ENCODE results near the gene CNPY1. TPM values are rescaled to one million over a fixed set of nuclear protein-coding genes. Genes with fewer than 3 reads are reported as not detected.

The CNPY1 gene
- total RNA-seq, 2 experiments from 2014 or later = not detected

DNA sequence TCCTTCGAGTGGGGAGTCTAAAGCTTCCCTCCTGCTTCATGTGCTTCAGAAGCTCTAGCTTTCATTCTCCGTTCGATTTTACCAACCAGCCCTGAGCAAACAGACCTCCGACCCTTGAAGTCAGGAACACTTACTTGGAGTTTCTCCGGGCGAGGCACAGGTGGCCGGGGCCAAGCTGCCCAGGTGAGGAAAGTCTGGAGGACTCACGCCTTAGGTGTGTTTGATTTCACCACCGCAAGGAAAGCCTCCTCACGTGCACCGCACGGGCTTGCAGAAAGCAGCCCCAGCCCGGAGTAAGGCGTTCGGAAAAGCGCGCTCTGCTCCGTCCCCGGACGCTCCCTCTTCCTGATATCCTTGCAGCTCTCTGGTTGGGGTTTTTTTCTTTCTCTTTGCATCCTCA, 30.1 kb upstream of the CNPY1 start:
- ChIA-PET CTCF (interaction anchor here (0.6 to 1.8 kb wide), 2 partner anchors 22 to 1453 kb away, joined by 3 to 4 read pairs; no protein-coding TSS in a partner anchor), POLR2A (no interaction called here)
- peaks cover 2% of the 10 kb centered on the region for H3K4me1 Mint-ChIP-seq (ENCODE audit: low read depth)
- no peak for DNase-seq
- ATAC-seq = no peak
- H3K27ac Mint-ChIP-seq = no peak overlapping the region
- no peak overlapping the region for H3K4me3 Mint-ChIP-seq
- H3K27me3 Mint-ChIP-seq (ENCODE audit: low read depth) = no peaks in the 10 kb centered on the region
- no peaks in the 10 kb centered on the region for H3K36me3 Mint-ChIP-seq (ENCODE audit: low read depth)
- H3K9me3 Mint-ChIP-seq (ENCODE audit: insufficient read depth) = no peaks in the 10 kb centered on the region

DNA sequence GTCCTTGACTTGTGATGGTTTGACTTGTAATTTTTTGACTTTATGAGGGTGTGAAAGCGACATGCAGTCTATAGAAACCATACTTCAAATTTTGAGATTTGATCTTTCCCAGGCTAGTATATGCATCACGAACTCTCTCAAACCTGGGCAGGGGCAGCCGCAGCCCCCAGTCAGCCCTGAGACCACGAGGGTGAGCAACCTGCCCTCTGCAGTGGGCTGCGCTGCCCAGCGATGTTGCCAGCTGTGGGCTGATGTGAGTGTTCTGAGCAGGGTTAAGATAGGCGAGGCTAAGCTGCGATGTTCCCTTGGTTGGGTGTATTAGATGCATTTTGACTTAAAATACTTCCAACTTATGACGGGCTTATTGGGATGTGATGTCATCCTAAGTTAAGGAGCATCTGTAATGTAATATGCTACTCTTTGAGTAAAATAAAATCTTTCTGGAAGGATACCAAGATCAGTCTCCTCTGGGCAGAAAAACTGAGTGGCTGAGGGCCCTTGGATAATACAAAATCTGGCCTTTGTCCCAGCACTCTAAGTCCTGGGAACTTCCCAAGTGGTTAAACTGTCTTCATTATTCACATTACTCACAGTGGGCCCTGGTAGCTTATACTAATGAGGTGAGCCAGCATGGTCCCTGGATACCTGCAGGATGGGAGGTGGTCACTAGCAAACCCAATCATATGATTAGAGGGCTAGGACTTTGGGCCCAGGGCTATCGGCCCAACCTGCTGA, 28.4 kb upstream of the CNPY1 start:
- Mint-ChIP-seq H3K36me3 (ENCODE audit: low read depth) (no peaks in the 10 kb centered on the region), H3K27ac (no peak overlapping the region), H3K9me3 (ENCODE audit: insufficient read depth) (no peaks in the 10 kb centered on the region), H3K4me1 (ENCODE audit: low read depth) (peaks cover 2% of the 10 kb centered on the region), H3K4me3 (no peak overlapping the region), H3K27me3 (ENCODE audit: low read depth) (no peaks in the 10 kb centered on the region)
- DNase-seq (no peak), ATAC-seq (no peak)
- CTCF ChIA-PET = interaction anchor here (1.8 kb wide), 1 partner anchor 24 kb away, joined by 4 read pairs; no protein-coding TSS in a partner anchor
- POLR2A ChIA-PET = no interaction called here

DNA sequence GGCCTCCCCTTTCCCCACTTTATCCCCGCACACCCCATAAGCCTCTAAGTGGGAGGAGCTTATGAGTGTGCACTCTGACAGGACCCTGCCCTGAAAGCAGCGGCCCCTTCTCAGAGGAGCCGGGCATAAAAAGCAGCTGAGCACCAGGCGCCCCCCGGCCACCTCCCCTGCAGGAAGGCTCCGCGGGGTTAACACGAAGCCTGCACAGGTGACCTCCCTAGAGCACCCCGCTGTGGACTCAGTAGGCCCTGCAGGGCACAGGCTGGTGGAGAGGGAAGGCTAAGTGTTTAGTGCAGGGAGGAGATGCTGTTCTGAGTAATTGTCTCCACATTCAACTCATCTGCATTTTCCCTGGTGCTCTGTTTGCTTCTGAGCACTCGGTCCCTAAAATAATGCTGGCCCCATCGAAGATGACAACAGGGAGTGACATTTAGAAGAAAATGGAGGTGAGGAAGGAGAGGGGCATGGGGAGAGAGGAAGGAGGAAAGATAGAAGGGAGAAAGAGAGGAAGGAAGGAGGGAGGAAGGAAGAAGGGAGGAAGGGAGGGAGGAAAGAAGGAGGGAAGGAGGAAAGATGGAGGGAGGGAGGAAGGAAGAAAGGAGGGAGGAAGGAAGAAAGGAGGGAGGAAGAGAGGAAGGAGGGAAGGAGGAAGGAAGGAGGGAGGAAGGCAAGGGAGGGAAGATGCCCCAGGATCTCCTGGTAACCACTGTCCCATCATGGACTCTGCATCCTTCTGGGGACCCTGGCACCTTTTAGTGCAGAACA, 25.4 kb upstream of the CNPY1 start:
- no peaks in the 10 kb centered on the region for H3K9me3 Mint-ChIP-seq (ENCODE audit: insufficient read depth)
- H3K36me3 Mint-ChIP-seq (ENCODE audit: low read depth) = no peaks in the 10 kb centered on the region
- DNase-seq = no peak
- H3K4me1 Mint-ChIP-seq (ENCODE audit: low read depth) = no peaks in the 10 kb centered on the region
- H3K4me3 Mint-ChIP-seq = no peak overlapping the region
- POLR2A ChIA-PET = no interaction called here
- no peaks in the 10 kb centered on the region for H3K27me3 Mint-ChIP-seq (ENCODE audit: low read depth)
- ATAC-seq = no peak
- CTCF ChIA-PET = no interaction called here
- H3K27ac Mint-ChIP-seq = no peak overlapping the region

DNA sequence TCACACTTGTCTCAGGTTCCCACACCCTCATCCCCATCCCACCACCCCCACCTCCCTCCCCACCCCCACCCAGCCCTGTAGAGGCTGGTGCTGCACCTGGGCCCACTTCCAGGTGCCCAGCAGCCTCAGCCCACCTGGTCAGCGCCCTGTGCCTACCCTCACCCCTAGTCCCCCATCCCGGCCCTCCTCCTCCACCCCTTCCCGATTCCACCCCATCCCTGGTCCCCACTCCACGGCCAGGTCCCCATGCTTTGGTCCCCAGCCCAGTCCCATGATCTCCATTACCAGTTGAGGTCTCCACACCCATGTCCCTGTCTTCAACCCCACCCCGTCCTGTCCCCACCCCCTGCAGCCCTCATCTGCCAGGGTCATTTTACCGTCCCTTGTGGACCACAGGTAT, 24.6 kb upstream of the CNPY1 start:
- H3K27me3 Mint-ChIP-seq (ENCODE audit: low read depth) = no peaks in the 10 kb centered on the region
- H3K9me3 Mint-ChIP-seq (ENCODE audit: insufficient read depth) = no peaks in the 10 kb centered on the region
- ChIA-PET POLR2A (no interaction called here), CTCF (no interaction called here)
- ATAC-seq (no peak), DNase-seq (no peak)
- no peaks in the 10 kb centered on the region for H3K4me1 Mint-ChIP-seq (ENCODE audit: low read depth)
- H3K4me3 Mint-ChIP-seq = no peak overlapping the region
- no peaks in the 10 kb centered on the region for H3K36me3 Mint-ChIP-seq (ENCODE audit: low read depth)
- H3K27ac Mint-ChIP-seq = no peak overlapping the region

DNA sequence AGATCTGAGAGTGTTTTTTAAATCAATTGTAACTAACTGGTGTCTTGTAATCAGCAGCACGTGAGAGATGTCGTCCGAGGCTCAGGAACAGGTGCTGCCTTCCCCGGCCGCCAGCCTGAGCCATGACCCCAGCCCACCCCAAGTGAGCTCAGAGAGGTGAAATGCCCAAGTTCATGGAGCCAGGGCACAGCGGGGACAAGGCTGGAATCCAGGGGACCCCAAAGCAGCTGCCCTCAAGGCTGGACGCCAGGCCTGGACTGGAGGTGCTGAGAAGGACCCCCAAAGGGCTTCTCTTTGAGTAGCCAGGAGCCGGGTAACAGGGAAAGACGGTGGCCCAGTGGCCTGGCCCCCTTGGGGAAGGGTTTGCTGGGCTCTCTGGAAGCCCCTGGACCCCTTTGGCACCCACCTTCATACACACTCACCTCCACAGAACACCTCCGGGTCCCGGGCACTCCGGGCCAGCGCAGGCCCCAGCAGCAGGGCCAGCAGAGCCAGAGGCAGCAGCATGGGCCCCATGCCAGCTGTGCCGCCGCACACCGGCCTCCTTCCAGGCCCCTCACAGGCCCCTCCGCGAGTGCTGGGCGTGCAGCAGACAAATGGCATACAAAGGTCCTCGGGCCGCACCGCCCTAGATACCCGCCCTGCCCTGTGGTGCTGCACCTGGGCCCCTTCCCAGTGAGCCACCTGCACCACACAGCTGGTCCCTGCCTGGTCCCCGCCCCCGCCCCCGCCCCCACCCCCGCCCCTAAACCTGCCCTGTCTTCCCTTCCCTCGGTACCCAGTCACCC, 24.0 kb upstream of the CNPY1 start:
- Mint-ChIP-seq H3K27me3 (ENCODE audit: low read depth) (no peaks in the 10 kb centered on the region), H3K36me3 (ENCODE audit: low read depth) (no peaks in the 10 kb centered on the region), H3K27ac (no peak overlapping the region), H3K4me3 (no peak overlapping the region), H3K4me1 (ENCODE audit: low read depth) (no peaks in the 10 kb centered on the region), H3K9me3 (ENCODE audit: insufficient read depth) (no peaks in the 10 kb centered on the region)
- POLR2A ChIA-PET = no interaction called here
- CTCF ChIA-PET = no interaction called here
- no peak for ATAC-seq
- DNase-seq = no peak

DNA sequence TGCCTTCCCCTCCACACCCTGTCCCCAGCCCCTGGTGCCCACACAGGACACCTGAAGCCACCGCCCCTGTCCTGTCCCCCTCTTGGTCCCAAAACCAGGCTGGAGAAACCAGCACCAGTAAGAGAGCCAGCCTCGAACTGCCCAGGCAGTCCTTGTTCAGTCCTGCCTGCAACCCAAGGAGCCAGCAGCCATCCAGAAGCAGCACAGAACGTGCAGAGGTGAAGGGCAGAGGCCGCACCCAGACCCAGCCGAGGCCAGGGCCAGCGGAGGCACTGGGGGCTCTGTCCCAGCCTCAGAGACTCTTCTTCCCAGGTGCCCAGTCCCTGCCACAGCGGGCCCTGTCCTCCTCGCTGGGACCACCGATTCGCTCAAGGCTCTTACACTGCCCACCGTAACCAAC, 23.3 kb upstream of the CNPY1 start:
- Mint-ChIP-seq H3K27ac (no peak overlapping the region), H3K9me3 (ENCODE audit: insufficient read depth) (no peaks in the 10 kb centered on the region), H3K4me3 (no peak overlapping the region), H3K36me3 (ENCODE audit: low read depth) (no peaks in the 10 kb centered on the region), H3K27me3 (ENCODE audit: low read depth) (no peaks in the 10 kb centered on the region), H3K4me1 (ENCODE audit: low read depth) (no peaks in the 10 kb centered on the region)
- no peak for DNase-seq
- ChIA-PET CTCF (interaction anchor here (1.5 kb wide), 1 partner anchor 29 kb away, joined by 3 read pairs; no protein-coding TSS in a partner anchor), POLR2A (no interaction called here)
- ATAC-seq = no peak

DNA sequence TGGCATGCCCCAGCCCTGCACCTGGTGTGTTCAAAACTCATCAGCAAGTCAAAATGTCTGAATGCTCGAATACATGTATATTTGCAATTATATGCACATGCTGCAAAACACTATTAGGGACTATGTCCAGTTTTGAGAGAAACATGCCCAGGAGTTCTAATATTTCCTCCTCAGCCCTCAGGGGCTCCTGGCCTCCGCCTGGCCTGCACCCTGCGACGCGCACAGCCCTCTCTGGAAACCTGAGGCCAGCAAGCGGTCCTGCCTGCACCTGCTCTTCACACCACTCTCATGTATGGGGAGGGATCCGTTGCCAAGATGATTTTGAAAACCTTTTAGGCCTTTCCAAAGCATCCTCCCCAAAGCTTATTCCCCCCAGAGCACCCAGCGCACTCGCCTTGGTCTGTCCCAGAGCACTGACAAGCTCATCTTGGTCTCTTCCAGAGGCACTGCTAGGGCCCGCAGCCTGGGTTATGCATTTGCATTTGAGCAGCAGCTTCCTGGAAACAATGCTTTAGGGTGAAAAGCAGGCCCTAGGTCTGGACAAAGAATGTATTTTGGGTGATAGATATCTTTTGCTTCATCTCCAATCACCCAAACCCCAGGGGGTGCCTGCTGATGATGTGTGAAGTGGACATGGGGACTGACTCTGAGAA, 22.6 kb upstream of the CNPY1 start:
- DNase-seq (no peak), ATAC-seq (no peak)
- H3K27me3 Mint-ChIP-seq (ENCODE audit: low read depth) = no peaks in the 10 kb centered on the region
- no peak overlapping the region for H3K27ac Mint-ChIP-seq
- no peaks in the 10 kb centered on the region for H3K9me3 Mint-ChIP-seq (ENCODE audit: insufficient read depth)
- no peaks in the 10 kb centered on the region for H3K36me3 Mint-ChIP-seq (ENCODE audit: low read depth)
- no peak overlapping the region for H3K4me3 Mint-ChIP-seq
- H3K4me1 Mint-ChIP-seq (ENCODE audit: low read depth) = no peaks in the 10 kb centered on the region
- ChIA-PET CTCF (interaction anchor here (1.5 kb wide), 1 partner anchor 30 kb away, joined by 3 read pairs; no protein-coding TSS in a partner anchor), POLR2A (no interaction called here)

DNA sequence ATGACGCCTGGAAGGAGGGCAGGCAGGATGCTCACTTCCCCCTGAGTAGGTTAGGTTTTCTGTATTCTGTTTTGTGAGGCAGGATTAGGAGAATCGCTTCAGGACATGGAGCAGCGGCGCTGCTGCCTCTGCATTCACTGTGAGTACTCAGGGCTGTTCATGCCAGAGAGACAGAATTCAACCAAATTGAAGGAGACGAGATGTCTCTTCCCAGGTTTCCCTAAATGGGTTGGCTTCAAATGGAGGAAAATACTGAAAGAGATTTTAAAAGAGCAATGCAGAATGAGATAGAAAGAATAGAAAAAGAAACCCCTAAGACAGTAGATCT, 21.9 kb upstream of the CNPY1 start:
- no peak overlapping the region for H3K27ac Mint-ChIP-seq
- H3K9me3 Mint-ChIP-seq (ENCODE audit: insufficient read depth) = no peaks in the 10 kb centered on the region
- no peak for DNase-seq
- H3K4me3 Mint-ChIP-seq = no peak overlapping the region
- no peaks in the 10 kb centered on the region for H3K36me3 Mint-ChIP-seq (ENCODE audit: low read depth)
- no peak for ATAC-seq
- H3K27me3 Mint-ChIP-seq (ENCODE audit: low read depth) = no peaks in the 10 kb centered on the region
- H3K4me1 Mint-ChIP-seq (ENCODE audit: low read depth) = no peaks in the 10 kb centered on the region
- CTCF ChIA-PET = interaction anchor here (1.5 kb wide), 1 partner anchor 30 kb away, joined by 3 read pairs; no protein-coding TSS in a partner anchor
- POLR2A ChIA-PET = no interaction called here

DNA sequence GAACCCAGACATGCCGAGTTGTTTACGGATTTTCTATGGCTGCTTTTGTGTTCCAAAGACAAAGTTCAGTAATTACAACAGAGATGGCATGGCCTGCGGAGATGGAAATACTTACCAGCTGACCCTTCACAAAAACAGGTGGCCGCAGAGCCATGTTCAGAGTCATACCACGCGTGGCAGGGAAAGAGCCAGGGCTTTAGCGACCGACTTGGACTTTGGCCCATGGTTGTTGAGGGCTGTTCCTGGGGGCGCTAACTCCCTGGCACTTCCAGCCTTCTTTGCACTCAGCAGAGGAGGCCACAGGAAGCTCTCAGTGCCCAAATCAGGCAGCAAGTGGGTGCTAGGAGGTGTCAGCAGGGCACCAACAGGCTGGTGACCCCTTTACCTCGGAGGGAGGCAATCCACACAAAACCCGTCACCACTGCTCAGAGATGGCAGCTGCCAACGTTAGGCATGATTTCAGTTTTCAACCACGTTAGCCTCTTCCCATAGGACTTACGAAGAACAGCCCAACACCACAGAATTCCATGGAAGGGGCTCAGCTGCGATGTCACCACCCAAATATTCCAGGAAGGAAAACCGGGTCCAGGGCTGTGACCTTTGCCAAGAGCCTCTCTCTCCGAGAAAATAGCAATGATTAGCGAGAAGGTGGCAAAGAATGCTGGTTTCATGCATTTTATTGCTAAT, 21.4 kb upstream of the CNPY1 start:
- Mint-ChIP-seq H3K27ac (no peak overlapping the region), H3K4me1 (ENCODE audit: low read depth) (no peaks in the 10 kb centered on the region), H3K9me3 (ENCODE audit: insufficient read depth) (no peaks in the 10 kb centered on the region), H3K4me3 (no peak overlapping the region), H3K36me3 (ENCODE audit: low read depth) (no peaks in the 10 kb centered on the region), H3K27me3 (ENCODE audit: low read depth) (no peaks in the 10 kb centered on the region)
- ATAC-seq (no peak), DNase-seq (no peak)
- ChIA-PET POLR2A (no interaction called here), CTCF (interaction anchor here (1.5 kb wide), 1 partner anchor 31 kb away, joined by 3 read pairs; no protein-coding TSS in a partner anchor)

DNA sequence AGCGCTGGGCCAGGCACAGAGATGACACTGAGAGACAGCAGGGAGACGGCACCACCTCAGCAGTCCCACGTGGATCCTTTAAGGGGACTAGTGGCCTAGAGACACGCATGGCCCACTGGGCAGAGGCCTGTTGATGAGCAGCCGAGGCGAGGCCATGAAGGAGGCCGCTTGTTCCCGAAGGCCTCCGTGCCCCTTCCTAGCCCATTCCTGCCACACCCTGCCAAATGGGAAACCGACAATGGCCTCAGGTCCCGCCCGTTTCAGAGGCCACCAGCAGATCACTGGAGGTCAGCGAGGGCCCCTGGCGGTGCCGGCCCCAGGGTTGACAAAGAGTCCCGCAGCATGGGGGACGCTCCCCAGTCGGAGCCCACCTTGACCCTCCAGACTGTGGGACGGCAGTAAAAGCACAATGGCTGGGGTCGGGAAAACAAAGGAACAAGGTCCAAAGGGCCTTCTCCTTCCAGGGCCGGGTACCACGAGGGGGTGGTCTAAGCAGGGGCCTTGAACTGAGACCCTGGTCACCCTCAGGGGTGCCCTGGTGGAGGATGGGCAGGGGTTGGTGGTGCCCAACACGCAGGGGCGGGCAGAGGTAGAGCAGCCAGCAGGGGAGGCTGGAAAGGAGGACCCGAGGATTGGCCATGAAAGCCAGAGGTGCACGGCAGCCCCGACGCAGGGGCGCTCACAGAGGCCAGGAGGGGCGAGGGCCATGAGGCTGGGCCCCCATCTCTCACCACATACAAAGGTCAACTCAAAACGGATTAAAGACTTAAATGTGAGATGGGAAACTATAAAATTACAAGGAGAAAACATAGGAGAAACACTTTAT, 19.9 kb upstream of the CNPY1 start:
- CTCF ChIA-PET = no interaction called here
- H3K27ac Mint-ChIP-seq = no peak overlapping the region
- no peaks in the 10 kb centered on the region for H3K36me3 Mint-ChIP-seq (ENCODE audit: low read depth)
- H3K4me1 Mint-ChIP-seq (ENCODE audit: low read depth) = no peaks in the 10 kb centered on the region
- no peaks in the 10 kb centered on the region for H3K9me3 Mint-ChIP-seq (ENCODE audit: insufficient read depth)
- peaks cover 2% of the 10 kb centered on the region for H3K27me3 Mint-ChIP-seq (ENCODE audit: low read depth)
- DNase-seq (no peak), ATAC-seq (no peak)
- no peak overlapping the region for H3K4me3 Mint-ChIP-seq
- POLR2A ChIA-PET = no interaction called here

DNA sequence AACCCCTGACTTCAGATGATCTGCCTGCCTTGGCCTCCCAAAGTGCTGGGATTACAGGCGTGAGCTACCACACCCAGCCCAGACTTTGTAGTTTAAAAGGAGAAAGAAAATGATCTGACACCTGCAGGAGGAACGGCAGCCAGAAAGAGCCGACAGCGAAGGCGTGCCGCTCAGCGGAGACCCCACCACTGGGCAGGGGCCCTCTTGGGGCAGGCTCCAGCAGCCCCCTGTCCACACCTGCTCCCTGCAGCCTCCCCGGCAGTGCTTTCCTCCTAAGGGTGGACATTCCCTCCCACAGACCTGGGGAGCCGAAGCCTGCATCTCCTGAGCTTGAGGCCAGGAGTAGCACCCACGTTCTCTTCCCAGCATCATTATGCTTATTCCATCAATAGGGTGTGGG, 19.2 kb upstream of the CNPY1 start:
- Mint-ChIP-seq H3K36me3 (ENCODE audit: low read depth) (no peaks in the 10 kb centered on the region), H3K9me3 (ENCODE audit: insufficient read depth) (no peaks in the 10 kb centered on the region), H3K4me3 (no peak overlapping the region), H3K27ac (no peak overlapping the region), H3K27me3 (ENCODE audit: low read depth) (peaks cover 4% of the 10 kb centered on the region), H3K4me1 (ENCODE audit: low read depth) (no peaks in the 10 kb centered on the region)
- ChIA-PET CTCF (no interaction called here), POLR2A (no interaction called here)
- DNase-seq (no peak), ATAC-seq (no peak)

All from activated CD8-positive, alpha-beta T cell treated with anti-CD3 and anti-CD28 coated beads, Interleukin-2, amount 10 ng/mL, durations not matched to agents 7 days and 5 days (primary cell).